A673 (cell line): ENCODE measurements around the gene FUT3. TPM values are rescaled to one million over a fixed set of nuclear protein-coding genes. Genes with fewer than 3 reads are reported as not detected.

Experiments
- BruUV-seq: library from RNA; stranded (reverse); fragments of 400-500 nt; replicated peaks from 2 replicates; lab custom pipeline; 2021; lab: Mats Ljungman, UMichigan
- CTCF ChIA-PET: fragments of 300-600 bp; sonication (Branson Sonifier 250); formaldehyde crosslinking; loops from one replicate; lab custom pipeline; 2022; ENCODE audit warnings: antibody characterized with exemption; lab: Charles Lee
- POLR2A ChIA-PET: fragments of 300-600 bp; sonication (Branson Sonifier 250); formaldehyde crosslinking; loops from one replicate; lab custom pipeline; 2022; ENCODE audit warnings: antibody characterized with exemption; ENCODE audit not compliant: low non-redundant PET; lab: Charles Lee
- DNase-seq: peaks from one replicate; pipeline ENCODE4 v3.0.0-alpha.2; 2015; ENCODE audit warnings: low spot score
- H3K27ac ChIP-seq: fragments of 200-600 bp; sonication (generic); 2 replicates; pipeline ENCODE4 v1.5.1; 2016; ENCODE audit warnings: mixed run types, low read depth, mild to moderate bottlenecking, mixed read lengths, antibody characterized with exemption, low read length; ENCODE audit not compliant: poor library complexity, severe bottlenecking
- H3K27me3 ChIP-seq: fragments of 200-600 bp; sonication (generic); replicated peaks from 2 replicates; pipeline ENCODE4 v1.6.1; 2017; ENCODE audit warnings: mixed run types, low read depth, mild to moderate bottlenecking, mixed read lengths, antibody characterized with exemption, low read length; ENCODE audit not compliant: insufficient read depth, poor library complexity
- H3K36me3 ChIP-seq: fragments of 200-600 bp; sonication (generic); 2 replicates; pipeline ENCODE4 v1.6.1; 2016; ENCODE audit warnings: mixed run types, mild to moderate bottlenecking, mixed read lengths, antibody characterized with exemption, low read length; ENCODE audit not compliant: insufficient read depth, poor library complexity, severe bottlenecking
- H3K4me1 ChIP-seq: fragments of 200-600 bp; sonication (generic); 2 replicates; pipeline ENCODE4 v1.6.1; 2017; ENCODE audit warnings: mixed run types, mild to moderate bottlenecking, mixed read lengths, antibody characterized with exemption, low read length; ENCODE audit not compliant: insufficient read depth, poor library complexity, severe bottlenecking
- H3K4me3 ChIP-seq: fragments of 200-600 bp; sonication (generic); 2 replicates; pipeline ENCODE4 v1.5.1; 2016; ENCODE audit warnings: low read depth, mixed run types, mild to moderate bottlenecking, mixed read lengths, low read length; ENCODE audit not compliant: poor library complexity, severe bottlenecking
- H3K9me3 ChIP-seq: fragments of 200-600 bp; sonication (generic); 2 replicates; pipeline ENCODE4 v1.6.1; 2016; ENCODE audit warnings: mixed run types, low read depth, mild to moderate bottlenecking, mixed read lengths, antibody characterized with exemption, low read length; ENCODE audit not compliant: poor library complexity, severe bottlenecking
- CTCF ChIP-seq: fragments of 300-800, 200-600 bp; sonication (generic); conservative IDR thresholded peaks from 2 replicates; pipeline ENCODE4 v1.5.1; 2017; ENCODE audit warnings: low read depth, mild to moderate bottlenecking, antibody characterized with exemption, low read length, moderate library complexity, mixed read lengths
- EZH2 ChIP-seq: fragments of 200-600 bp; sonication (generic); IDR thresholded peaks from 2 replicates; pipeline ENCODE4 v1.6.1; 2017; ENCODE audit warnings: borderline replicate concordance, low read depth, mild to moderate bottlenecking, mixed read lengths, antibody characterized with exemption, low read length; ENCODE audit not compliant: poor library complexity, severe bottlenecking
- intact Hi-C: fragments of 100-400 bp; cut with micrococcal nuclease; formaldehyde crosslinking; loops from one replicate; pipeline ENCODE4 v1.10.0; 2022; ENCODE audit not compliant: unreplicated experiment
- total RNA-seq: library from RNA; stranded (reverse); gene quantifications from 2 replicates; pipeline ENCODE4 v1.2.3, GENCODE V29; 2021

FUT3 gene
- total RNA-seq, 1 experiment from 2014 or later = not detected

GRCh38 chr19:5825178-5825577, 26.1 kb downstream of the FUT3 start:
- DNase-seq = no peak
- TF ChIP-seq EZH2 = no peak
- no peak for TF ChIP-seq CTCF
- intact Hi-C loops = no loop called here
- no peaks in the 10 kb centered on the region for H3K27me3 ChIP-seq
- H3K9me3 ChIP-seq = no peaks in the 10 kb centered on the region
- no peak overlapping the region for H3K27ac ChIP-seq
- CTCF ChIA-PET = interaction anchor here (0.6 kb wide), 2 partner anchors 31 to 66 kb away, joined by 3 to 5 read pairs; no protein-coding TSS in a partner anchor
- H3K36me3 ChIP-seq = no peaks in the 10 kb centered on the region
- POLR2A ChIA-PET = no interaction called here
- H3K4me1 ChIP-seq = peaks cover 22% of the 10 kb centered on the region
- no peak overlapping the region for H3K4me3 ChIP-seq
- BruUV-seq = no TSS peak

GRCh38 chr19:5824751-5825150, 26.5 kb downstream of the FUT3 start:
- BruUV-seq = no TSS peak
- CTCF ChIA-PET = interaction anchor here (0.6 to 0.8 kb wide), 3 partner anchors 21 to 66 kb away, joined by 3 to 5 read pairs (median 3); no protein-coding TSS in a partner anchor
- Histone ChIP-seq H3K27ac (no peak overlapping the region), H3K4me3 (no peak overlapping the region), H3K4me1 (peaks cover 18% of the 10 kb centered on the region), H3K36me3 (no peaks in the 10 kb centered on the region), H3K9me3 (no peaks in the 10 kb centered on the region), H3K27me3 (no peaks in the 10 kb centered on the region)
- intact Hi-C loops = no loop called here
- no peak for TF ChIP-seq CTCF
- no peak for TF ChIP-seq EZH2
- no peak for DNase-seq
- POLR2A ChIA-PET = no interaction called here

- Histone ChIP-seq H3K4me3 (no peak overlapping the region), H3K27ac (no peak overlapping the region), H3K27me3 (no peaks in the 10 kb centered on the region), H3K4me1 (peaks cover 13% of the 10 kb centered on the region), H3K9me3 (no peaks in the 10 kb centered on the region), H3K36me3 (no peaks in the 10 kb centered on the region)
- no peak for DNase-seq
- intact Hi-C loops = no loop called here
- TF ChIP-seq CTCF (no peak), EZH2 (no peak)
- BruUV-seq = no TSS peak
- ChIA-PET POLR2A (no interaction called here), CTCF (interaction anchor here (0.8 kb wide), 1 partner anchor 20 kb away, joined by 3 read pairs; no protein-coding TSS in a partner anchor)
These were observed 27.5 kb downstream of the FUT3 start for GRCh38 chr19:5823579-5824281.
